Prostate gland (tissue), 2 donors: ENCODE measurements around the gene KIDINS220. TPM values are rescaled to one million over a fixed set of nuclear protein-coding genes. Genes with fewer than 3 reads are reported as not detected.

Source experiments
- DNase-seq: peaks from one replicate; pipeline ENCODE4 v3.0.0-alpha.2; 2019; ENCODE audit warnings: low spot score
- H3K27ac ChIP-seq, 2 donors: fragments of 200-600 bp; sonication (generic); 2 replicates each; pipeline ENCODE4 v1.5.1; 2017 to 2019
- H3K27me3 ChIP-seq: fragments of 200-600 bp; sonication (generic); replicated peaks from 2 replicates; pipeline ENCODE4 v1.5.1; 2019; ENCODE audit not compliant: insufficient read depth
- H3K36me3 ChIP-seq, 2 donors: fragments of 200-600 bp; sonication (generic); 1 replicate in 1 of 2; 2 replicates in 1 of 2; pipeline versions ENCODE4 v1.5.1 to v1.8.1; 2017 to 2019
- H3K4me1 ChIP-seq: fragments of 200-600 bp; sonication (generic); replicated peaks from 2 replicates; pipeline ENCODE4 v1.5.1; 2019
- H3K4me3 ChIP-seq, 2 donors: fragments of 200-600 bp; sonication (generic); 2 replicates each; pipeline ENCODE4 v1.5.1; 2017 to 2019
- H3K9me3 ChIP-seq: fragments of 200-600 bp; sonication (generic); 2 replicates; pipeline ENCODE4 v1.5.1; 2017
- CTCF ChIP-seq, 4 experiments: fragments of 200-600 bp in 2 of 4; fragments of 450-650 bp in 2 of 4; sonication (generic) in 2 of 4; IDR thresholded peaks; 1 replicate in 3 of 4; 2 replicates in 1 of 4; pipeline ENCODE4 v1.5.1; 2016 to 2019; ENCODE audit warnings: antibody characterized with exemption in 4 of 4, mild to moderate bottlenecking in 2 of 4, moderate library complexity in 2 of 4
- POLR2A ChIP-seq: fragments of 450-650 bp; IDR thresholded peaks from one replicate; pipeline ENCODE4 v1.6.1; 2016; ENCODE audit warnings: antibody characterized with exemption, mild to moderate bottlenecking
- POLR2AphosphoS5 ChIP-seq: sonication (generic); formaldehyde crosslinking; IDR thresholded peaks from one replicate; pipeline ENCODE4 v1.6.1; 2017; ENCODE audit warnings: antibody characterized with exemption
- WGBS: methylation state at CpG from one replicate; pipeline ENCODE4 v1.1.5; 2018; 5-methylcytosine and 5-hydroxymethylcytosine counted together
- intact Hi-C: fragments of 100-400 bp; cut with DNase I; formaldehyde crosslinking; loops from one replicate; pipeline ENCODE4 v1.14.2; 2022
- total RNA-seq, 2 donors: library from RNA; depleted of rRNA; stranded (reverse); fragments of >200 nt; gene quantifications; one replicate each; pipeline ENCODE4 v1.1.0, GENCODE V29; 2016

KIDINS220 gene
- total RNA-seq, 2 donors from 2014 or later, result 46.2 to 84.5 TPM

- WGBS, result 98% methylated on average over 3 of the region's 3 CpGs
- no peak for DNase-seq
- Histone ChIP-seq H3K4me3 (no peak overlapping the region), H3K36me3 (no peaks in the 10 kb centered on the region), H3K9me3 (no peaks in the 10 kb centered on the region), H3K27ac (no peak overlapping the region), H3K27me3 (no peaks in the 10 kb centered on the region), H3K4me1 (no peaks in the 10 kb centered on the region)
- no peak for TF ChIP-seq POLR2AphosphoS5
- no peak for TF ChIP-seq CTCF (IDR thresholded peaks at IDR 0.05)
- TF ChIP-seq POLR2A, result no peak
- intact Hi-C loops, result no loop called here
Measured at GRCh38 chr2:8855010-8855409, 17.6 kb upstream of the KIDINS220 start.

DNA sequence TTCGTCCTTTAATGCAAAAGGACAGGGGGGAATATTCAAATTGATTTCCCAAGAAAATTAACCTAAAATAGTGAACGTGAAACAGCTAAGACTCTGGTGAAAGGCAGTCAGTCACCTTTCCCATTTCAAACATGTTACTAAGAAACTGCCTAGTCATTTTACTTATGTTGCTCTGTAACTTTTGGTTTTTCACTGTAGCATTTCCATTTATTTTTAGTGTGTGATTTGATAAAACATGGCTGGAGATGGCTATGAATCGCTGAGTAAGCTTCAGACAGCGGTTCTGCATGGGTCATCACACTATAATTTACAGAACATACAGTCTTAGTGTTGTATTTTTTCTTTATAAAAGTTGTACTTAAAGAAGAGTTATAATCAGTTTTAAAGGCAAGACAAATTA, 16.0 kb upstream of the KIDINS220 start:
- WGBS, result 92% methylated on average over 4 of the region's 4 CpGs

GRCh38 chr2:8851811-8852560, 14.6 kb upstream of the KIDINS220 start:
- 64% methylated on average over 10 of the region's 10 CpGs for WGBS
- Histone ChIP-seq H3K27me3 (no peaks in the 10 kb centered on the region), H3K9me3 (no peaks in the 10 kb centered on the region), H3K4me3 (no peak overlapping the region), H3K27ac (no peak overlapping the region), H3K4me1 (no peaks in the 10 kb centered on the region), H3K36me3 (no peaks in the 10 kb centered on the region)
- TF ChIP-seq CTCF (IDR thresholded peaks at IDR 0.05) (no peak), POLR2AphosphoS5 (no peak), POLR2A (no peak)
- no peak for DNase-seq
- intact Hi-C loops, result no loop called here

More for the DNA sequence above, 16.0 kb upstream of the KIDINS220 start:
- no peak for TF ChIP-seq POLR2A
- no peak for TF ChIP-seq CTCF (IDR thresholded peaks at IDR 0.05)
- TF ChIP-seq POLR2AphosphoS5, result no peak
- Histone ChIP-seq H3K4me3 (no peak overlapping the region), H3K27ac (no peak overlapping the region), H3K9me3 (no peaks in the 10 kb centered on the region), H3K27me3 (no peaks in the 10 kb centered on the region), H3K36me3 (no peaks in the 10 kb centered on the region), H3K4me1 (no peaks in the 10 kb centered on the region)
- no peak for DNase-seq
- intact Hi-C loops, result no loop called here

GRCh38 chr2:8850845-8851487, 13.6 kb upstream of the KIDINS220 start:
- Histone ChIP-seq H3K27me3 (no peaks in the 10 kb centered on the region), H3K4me3 (no peak overlapping the region), H3K27ac (no peak overlapping the region), H3K9me3 (no peaks in the 10 kb centered on the region), H3K4me1 (no peaks in the 10 kb centered on the region), H3K36me3 (no peaks in the 10 kb centered on the region)
- WGBS, result 80% methylated on average over 8 of the region's 8 CpGs
- no peak for DNase-seq
- intact Hi-C loops, result no loop called here
- TF ChIP-seq CTCF (IDR thresholded peaks at IDR 0.05), result no peak
- TF ChIP-seq POLR2A, result no peak
- no peak for TF ChIP-seq POLR2AphosphoS5

GRCh38 chr2:8849327-8849726, 11.9 kb upstream of the KIDINS220 start:
- intact Hi-C loops, result no loop called here
- Histone ChIP-seq H3K27ac (no peak overlapping the region), H3K27me3 (no peaks in the 10 kb centered on the region), H3K4me3 (no peak overlapping the region), H3K9me3 (no peaks in the 10 kb centered on the region), H3K36me3 (no peaks in the 10 kb centered on the region), H3K4me1 (no peaks in the 10 kb centered on the region)
- TF ChIP-seq CTCF (IDR thresholded peaks at IDR 0.05) (no peak), POLR2AphosphoS5 (no peak), POLR2A (no peak)
- no peak for DNase-seq
- 62% methylated on average over 4 of the region's 4 CpGs for WGBS
